Measurements from ENCODE around the gene ADRA2C. TPM values are rescaled to one million over a fixed set of nuclear protein-coding genes. Genes with fewer than 3 reads are reported as not detected.

Gene ADRA2C
- polyA plus RNA-seq, 3 donors, result 2.3 to 9.7 (median 8.4) TPM

GRCh38 chr4:3770323-3771163 lies 4.4 kb downstream of the ADRA2C start:
- no peak overlapping the region for H3K27ac ChIP-seq (ENCODE audit: low read depth, low read length)
- 53 to 64% (median 63%) methylated on average over 13 of the region's 13 CpGs for WGBS, 3 donors

GRCh38 chr4:3771164-3771809 lies 5.1 kb downstream of the ADRA2C start:
- H3K27ac ChIP-seq (ENCODE audit: low read depth, low read length), result no peak overlapping the region
- WGBS, 3 donors, result 52 to 56% (median 52%) methylated on average over 20 of the region's 20 CpGs

- H3K27ac ChIP-seq (ENCODE audit: low read depth, low read length), result no peak overlapping the region
- WGBS, 3 donors, result 64 to 71% (median 66%) methylated on average over 24 of the region's 24 CpGs
These were observed 5.8 kb downstream of the ADRA2C start for GRCh38 chr4:3771939-3772495.

GRCh38 chr4:3772632-3773031 lies 6.4 kb downstream of the ADRA2C start:
- H3K27ac ChIP-seq (ENCODE audit: low read depth, low read length), result no peak overlapping the region
- whole genome bisulfite sequencing, 3 donors, result 66 to 79% (median 66%) methylated on average over 8 of the region's 8 CpGs

- 57 to 75% (median 72%) methylated on average over 17 of the region's 17 CpGs for WGBS, 3 donors
- no peak overlapping the region for H3K27ac ChIP-seq (ENCODE audit: low read depth, low read length)
These were observed 7.4 kb downstream of the ADRA2C start for GRCh38 chr4:3773552-3774001.

GRCh38 chr4:3774253-3774883 lies 8.2 kb downstream of the ADRA2C start:
- 74 to 77% (median 76%) methylated on average over 19 of the region's 19 CpGs for WGBS, 3 donors
- H3K27ac ChIP-seq (ENCODE audit: low read depth, low read length), result no peak overlapping the region

- 35 to 57% (median 56%) methylated on average over 16 of the region's 16 CpGs for WGBS, 3 donors
- no peak overlapping the region for H3K27ac ChIP-seq (ENCODE audit: low read depth, low read length)
These were observed 8.8 kb downstream of the ADRA2C start for GRCh38 chr4:3775005-3775404.

- H3K27ac ChIP-seq (ENCODE audit: low read depth, low read length), result no peak overlapping the region
- 59 to 78% (median 65%) methylated on average over 4 of the region's 4 CpGs for WGBS, 3 donors
These were observed 9.4 kb downstream of the ADRA2C start for GRCh38 chr4:3775576-3775975.

- H3K27ac ChIP-seq (ENCODE audit: low read depth, low read length), result no peak overlapping the region
- 71 to 82% (median 79%) methylated on average over 22 of the region's 22 CpGs for WGBS, 3 donors
These were observed 10.2 kb downstream of the ADRA2C start for GRCh38 chr4:3776166-3777032.

- WGBS, 3 donors, result 77 to 81% (median 77%) methylated on average over 5 of the region's 5 CpGs
- H3K27ac ChIP-seq (ENCODE audit: low read depth, low read length), result no peak overlapping the region
These were observed 10.8 kb downstream of the ADRA2C start for GRCh38 chr4:3777033-3777390.

- H3K27ac ChIP-seq (ENCODE audit: low read depth, low read length), result no peak overlapping the region
- 79 to 85% (median 84%) methylated on average over 13 of the region's 13 CpGs for WGBS, 3 donors
These were observed 11.5 kb downstream of the ADRA2C start for GRCh38 chr4:3777669-3778068.

GRCh38 chr4:3779509-3779908 lies 13.3 kb downstream of the ADRA2C start:
- no peak overlapping the region for H3K27ac ChIP-seq (ENCODE audit: low read depth, low read length)
- 64 to 78% (median 73%) methylated on average over 5 to 6 of the region's 6 CpGs for WGBS, 3 donors

GRCh38 chr4:3780347-3781171 lies 14.4 kb downstream of the ADRA2C start:
- WGBS, 3 donors, result 51 to 68% (median 65%) methylated on average over 21 of the region's 21 CpGs

GRCh38 chr4:3781193-3781886 lies 15.2 kb downstream of the ADRA2C start:
- no peak overlapping the region for H3K27ac ChIP-seq (ENCODE audit: low read depth, low read length)
- 84 to 87% (median 86%) methylated on average over 18 to 19 of the region's 19 CpGs for WGBS, 3 donors

More at GRCh38 chr4:3780347-3781171, 14.4 kb downstream of the ADRA2C start:
- no peak overlapping the region for H3K27ac ChIP-seq (ENCODE audit: low read depth, low read length)

- 74 to 84% (median 78%) methylated on average over 24 to 25 of the region's 25 CpGs for WGBS, 3 donors
These were observed 16.1 kb downstream of the ADRA2C start for GRCh38 chr4:3781997-3782930.

More at GRCh38 chr4:3781997-3782930, 16.1 kb downstream of the ADRA2C start:
- no peak overlapping the region for H3K27ac ChIP-seq (ENCODE audit: low read depth, low read length)

Data from adipose tissue (tissue), 3 donors.